Measurements from ENCODE around the gene NT5DC2. TPM values are rescaled to one million over a fixed set of nuclear protein-coding genes. Genes with fewer than 3 reads are reported as not detected.

NT5DC2 gene
- total RNA-seq, 1 experiment from 2014 or later: 229 TPM

GRCh38 chr3:52479037-52479876, 54.4 kb downstream of the NT5DC2 start:
- H3K9me3 ChIP-seq (ENCODE audit: low read length): no peaks in the 10 kb centered on the region
- H3K27ac ChIP-seq (ENCODE audit: low read length): no peak overlapping the region
- no peak overlapping the region for H2AFZ ChIP-seq (ENCODE audit: low read length)
- BruUV-seq (replicated peaks): no TSS peak
- H3K4me2 ChIP-seq (ENCODE audit: low read length): no peak overlapping the region
- no peak for ATAC-seq
- DNase-seq: no peak
- H3K9ac ChIP-seq (ENCODE audit: low read length): no peak overlapping the region
- H3K4me1 ChIP-seq (ENCODE audit: insufficient read depth, low read length): no peaks in the 10 kb centered on the region
- no peaks in the 10 kb centered on the region for H3K79me2 ChIP-seq (ENCODE audit: low read length)
- H3K36me3 ChIP-seq (ENCODE audit: low read depth, low read length): peaks cover 70% of the 10 kb centered on the region
- ChIA-PET CTCF (no interaction called here), POLR2A (ENCODE audit: unreplicated experiment) (no interaction called here)
- no peak overlapping the region for H3K4me3 ChIP-seq (ENCODE audit: low read length)
- H3K9me2 ChIP-seq (replicated peaks; ENCODE audit: low read length): no peaks in the 10 kb centered on the region
- no peaks in the 10 kb centered on the region for H4K20me1 ChIP-seq (ENCODE audit: low read length)
- intact Hi-C loops (cut with micrococcal nuclease): no loop called here
- no peaks in the 10 kb centered on the region for H3F3A ChIP-seq (ENCODE audit: low read length, unreplicated experiment)
- TF ChIP-seq EZH2 (IDR thresholded peaks at IDR 0.05; ENCODE audit: low read length, unreplicated experiment) (no peak), EZH2phosphoT487 (IDR thresholded peaks at IDR 0.05; ENCODE audit: borderline replicate concordance, low read length) (no peak), CTCF (conservative IDR thresholded peaks at IDR 0.05; ENCODE audit: low read depth, low read length) (no peak)
- no peaks in the 10 kb centered on the region for H3K27me3 ChIP-seq (ENCODE audit: low read length)

- Histone ChIP-seq H3K27me3 (ENCODE audit: low read length) (no peaks in the 10 kb centered on the region), H3K9me2 (replicated peaks; ENCODE audit: low read length) (no peaks in the 10 kb centered on the region), H3K36me3 (ENCODE audit: low read depth, low read length) (peaks cover 81% of the 10 kb centered on the region), H4K20me1 (ENCODE audit: low read length) (no peaks in the 10 kb centered on the region), H3K79me2 (ENCODE audit: low read length) (no peaks in the 10 kb centered on the region), H2AFZ (ENCODE audit: low read length) (no peak overlapping the region), H3K4me2 (ENCODE audit: low read length) (no peak overlapping the region), H3K4me3 (ENCODE audit: low read length) (no peak overlapping the region), H3K4me1 (ENCODE audit: insufficient read depth, low read length) (no peaks in the 10 kb centered on the region), H3F3A (ENCODE audit: low read length, unreplicated experiment) (no peaks in the 10 kb centered on the region), H3K9ac (ENCODE audit: low read length) (no peak overlapping the region), H3K27ac (ENCODE audit: low read length) (no peak overlapping the region), H3K9me3 (ENCODE audit: low read length) (no peaks in the 10 kb centered on the region)
- ATAC-seq (no peak), DNase-seq (no peak)
- intact Hi-C loops (cut with micrococcal nuclease): no loop called here
- no TSS peak for BruUV-seq (replicated peaks)
- POLR2A ChIA-PET (ENCODE audit: unreplicated experiment): no interaction called here
- TF ChIP-seq CTCF (conservative IDR thresholded peaks at IDR 0.05; ENCODE audit: low read depth, low read length) (no peak), EZH2phosphoT487 (IDR thresholded peaks at IDR 0.05; ENCODE audit: borderline replicate concordance, low read length) (no peak), EZH2 (IDR thresholded peaks at IDR 0.05; ENCODE audit: low read length, unreplicated experiment) (no peak)
- CTCF ChIA-PET: no interaction called here
Observed at GRCh38 chr3:52477796-52478095, 55.9 kb downstream of the NT5DC2 start.

GRCh38 chr3:52477076-52477795, 56.4 kb downstream of the NT5DC2 start:
- Histone ChIP-seq H3K4me2 (ENCODE audit: low read length) (no peak overlapping the region), H3K9me3 (ENCODE audit: low read length) (no peaks in the 10 kb centered on the region), H3K4me3 (ENCODE audit: low read length) (no peak overlapping the region), H3F3A (ENCODE audit: low read length, unreplicated experiment) (no peaks in the 10 kb centered on the region), H3K4me1 (ENCODE audit: insufficient read depth, low read length) (no peaks in the 10 kb centered on the region), H3K9me2 (replicated peaks; ENCODE audit: low read length) (no peaks in the 10 kb centered on the region), H3K27ac (ENCODE audit: low read length) (no peak overlapping the region), H2AFZ (ENCODE audit: low read length) (no peak overlapping the region), H3K27me3 (ENCODE audit: low read length) (no peaks in the 10 kb centered on the region), H3K9ac (ENCODE audit: low read length) (no peak overlapping the region), H3K36me3 (ENCODE audit: low read depth, low read length) (peaks cover 81% of the 10 kb centered on the region), H3K79me2 (ENCODE audit: low read length) (no peaks in the 10 kb centered on the region), H4K20me1 (ENCODE audit: low read length) (no peaks in the 10 kb centered on the region; the same call in 1 of the 2 replicates)
- BruUV-seq (replicated peaks): no TSS peak
- ATAC-seq (no peak), DNase-seq (no peak)
- TF ChIP-seq EZH2phosphoT487 (IDR thresholded peaks at IDR 0.05; ENCODE audit: borderline replicate concordance, low read length): no peak
- TF ChIP-seq EZH2 (IDR thresholded peaks at IDR 0.05; ENCODE audit: low read length, unreplicated experiment): no peak
- no peak for TF ChIP-seq CTCF (conservative IDR thresholded peaks at IDR 0.05; ENCODE audit: low read depth, low read length)
- CTCF ChIA-PET: no interaction called here
- intact Hi-C loops (cut with micrococcal nuclease): no loop called here
- POLR2A ChIA-PET (ENCODE audit: unreplicated experiment): no interaction called here

Measured in PC-3 (cell line).